GM10248 (cell line): Measurements from ENCODE around the gene RGPD3.
"Not testable (repeated sequence)": the region's sequence is repeated elsewhere in the genome, so short reads cannot be mapped to it uniquely, and the experiment has no call there.

Experiments used
- CTCF ChIA-PET: fragments of 300-600 bp; sonication (Branson Sonifier 250); formaldehyde crosslinking; extraction: SDS; loops from one replicate; lab custom pipeline; 2021; ENCODE audit warnings: antibody characterized with exemption; lab: Yijun Ruan, JAX
- POLR2A ChIA-PET: fragments of 350-650 bp; sonication (Branson Sonifier 250); formaldehyde crosslinking; extraction: SDS; loops from one replicate; lab custom pipeline; 2020; ENCODE audit warnings: antibody characterized with exemption; lab: Yijun Ruan, JAX
- DNase-seq: peaks from one replicate; pipeline ENCODE4 v3.0.0; 2012; ENCODE audit errors: extremely low spot score
- CTCF ChIP-seq: IDR thresholded peaks from 2 replicates; pipeline ENCODE4 v1.5.1; 2012; ENCODE audit warnings: mild to moderate bottlenecking, low read depth; ENCODE audit errors: extremely low read depth, missing control alignments, control extremely low read depth

RGPD3 gene

GRCh38 chr2:106369182-106369581 lies 99.0 kb downstream of the RGPD3 start:
- CTCF ChIA-PET, DNase-seq, POLR2A ChIA-PET: not testable (repeated sequence)

GRCh38 chr2:106366204-106366885 lies 101.9 kb downstream of the RGPD3 start:
- ChIA-PET CTCF (interaction anchor here (1.0 kb wide), 1 partner anchor 9 kb away, joined by 3 read pairs; no protein-coding TSS in a partner anchor), POLR2A (no interaction called here)
- TF ChIP-seq CTCF: no peak
- no peak for DNase-seq

- no peak for TF ChIP-seq CTCF
- POLR2A ChIA-PET: no interaction called here
- CTCF ChIA-PET: no interaction called here
- DNase-seq: no peak
Observed at GRCh38 chr2:106363791-106364190, 104.4 kb downstream of the RGPD3 start.

GRCh38 chr2:106362789-106363188 lies 105.4 kb downstream of the RGPD3 start:
- DNase-seq: no peak
- TF ChIP-seq CTCF: no peak
- ChIA-PET POLR2A (no interaction called here), CTCF (interaction anchor here (1.3 kb wide), 1 partner anchor 64 kb away, joined by 3 read pairs; no protein-coding TSS in a partner anchor)

GRCh38 chr2:106359512-106359911 lies 108.7 kb downstream of the RGPD3 start:
- POLR2A ChIA-PET: no interaction called here
- CTCF ChIA-PET: no interaction called here
- no peak for DNase-seq
- no peak for TF ChIP-seq CTCF

GRCh38 chr2:106358521-106358920 lies 109.7 kb downstream of the RGPD3 start:
- ChIA-PET CTCF (no interaction called here), POLR2A (no interaction called here)
- TF ChIP-seq CTCF: no peak
- no peak for DNase-seq

GRCh38 chr2:106358081-106358480 lies 110.1 kb downstream of the RGPD3 start:
- no peak for DNase-seq
- TF ChIP-seq CTCF: no peak
- ChIA-PET CTCF (interaction anchor here (1.2 kb wide), 1 partner anchor 9 kb away, joined by 3 read pairs; no protein-coding TSS in a partner anchor), POLR2A (no interaction called here)
